CD4-positive, alpha-beta T cell treated with Interleukin-4 for 4 hours (primary cell): ENCODE data around the gene RHOH.
A peak's percentile ranks its signal among the peaks of the same experiment; 100 is the strongest.

ENCODE experiments used
- DNase-seq: peaks from one replicate; pipeline ENCODE4 v3.0.0-alpha.2; 2020

Gene RHOH

DNA sequence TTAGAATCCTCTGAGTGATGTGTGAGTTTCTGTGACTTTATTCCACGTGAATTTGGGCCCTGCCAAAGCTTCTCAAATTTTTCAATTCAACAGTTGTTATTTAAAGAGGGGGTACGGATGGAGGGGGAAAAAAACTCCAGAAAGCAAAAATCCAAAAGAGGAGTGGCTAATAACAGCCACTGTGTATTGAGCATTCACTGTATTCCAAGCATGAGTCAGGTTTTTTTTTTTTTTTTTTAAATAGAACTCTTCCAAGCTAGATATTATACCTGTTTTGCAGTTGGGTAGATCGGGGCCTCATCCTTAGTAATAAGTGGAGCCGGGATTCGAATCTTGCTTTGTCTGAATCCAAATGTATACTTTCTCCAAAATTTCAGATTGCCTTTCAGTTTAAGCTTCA, 6.4 kb upstream of the RHOH start:
- no peak for DNase-seq

GRCh38 chr4:40190880-40191815, 5.7 kb upstream of the RHOH start:
- DNase-seq, result no peak

DNA sequence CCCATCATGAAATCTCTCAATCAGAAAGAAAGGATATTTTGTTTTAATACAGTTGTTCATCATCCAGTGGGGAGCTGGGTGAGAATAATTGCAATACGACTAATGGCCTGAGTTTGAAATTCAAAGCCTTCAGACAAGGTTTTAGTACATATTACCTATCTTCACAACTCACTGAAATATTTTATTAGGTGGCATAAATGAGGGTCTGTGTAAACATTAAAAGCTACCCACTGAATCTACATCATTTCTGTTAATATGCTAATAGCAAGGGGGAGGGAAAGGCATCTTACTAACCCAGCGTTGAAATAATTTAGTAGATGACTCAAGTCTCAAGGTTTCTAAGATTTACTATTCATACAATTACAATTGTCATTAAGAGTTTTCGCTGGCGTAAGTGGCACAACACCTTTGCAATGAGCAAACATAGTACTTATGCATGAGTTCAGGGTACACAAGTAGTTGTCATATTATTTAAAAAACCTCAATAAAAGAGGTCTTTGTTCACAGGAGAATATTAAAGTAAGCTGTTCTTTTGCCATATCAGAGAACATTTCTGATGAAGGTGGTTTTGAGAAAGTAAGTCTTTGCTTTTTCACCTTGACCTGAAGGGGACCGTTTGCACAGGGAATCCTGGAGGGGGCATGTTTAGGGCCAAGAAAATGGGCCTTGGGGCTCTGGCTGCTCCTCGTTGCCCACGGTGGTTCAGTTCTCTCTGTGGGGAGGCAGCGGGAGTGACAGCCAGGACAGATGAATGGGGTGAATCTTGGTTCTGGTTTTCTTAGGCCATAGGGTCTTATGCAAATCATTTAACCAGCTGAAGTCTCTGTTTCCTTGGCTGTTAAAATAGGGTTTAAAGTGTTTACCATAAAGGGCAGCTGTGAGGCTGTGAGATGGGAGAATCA, 4.5 kb upstream of the RHOH start:
- no peak for DNase-seq

- DNase-seq, result peak; percentile 51
These were observed 3.7 kb upstream of the RHOH start for GRCh38 chr4:40193016-40193571.

GRCh38 chr4:40193578-40193977, 3.3 kb upstream of the RHOH start:
- no peak for DNase-seq

- DNase-seq, result peak; percentile 79
These were observed 2.1 kb upstream of the RHOH start for GRCh38 chr4:40194602-40195161.

GRCh38 chr4:40195182-40196177, 1.4 kb upstream of the RHOH start:
- no peak for DNase-seq

DNA sequence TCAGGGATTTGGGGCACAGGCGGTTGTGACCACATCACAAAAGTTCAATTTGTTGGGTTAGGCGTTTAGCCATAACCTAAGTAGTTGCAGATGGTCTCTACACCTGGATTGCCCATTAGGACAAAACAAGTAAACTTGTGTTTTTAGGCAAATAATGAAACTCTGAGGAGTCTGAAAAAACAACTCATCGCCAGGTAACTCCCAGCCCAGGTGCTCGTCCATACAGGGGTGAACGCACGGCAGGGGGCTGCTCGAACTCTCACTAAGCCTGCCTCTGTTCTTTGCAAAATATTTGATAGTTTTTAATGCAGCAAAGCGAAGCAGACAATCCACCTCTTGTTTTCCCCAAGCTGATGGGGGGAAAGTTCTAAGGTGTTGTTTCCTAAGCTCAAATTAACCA, 559 bp upstream of the RHOH start:
- DNase-seq, result no peak

GRCh38 chr4:40197879-40198689, 1.3 kb downstream of the RHOH start:
- DNase-seq, result peak; percentile 86

GRCh38 chr4:40199179-40199670, 2.4 kb downstream of the RHOH start:
- DNase-seq, result peak; percentile 49

DNA sequence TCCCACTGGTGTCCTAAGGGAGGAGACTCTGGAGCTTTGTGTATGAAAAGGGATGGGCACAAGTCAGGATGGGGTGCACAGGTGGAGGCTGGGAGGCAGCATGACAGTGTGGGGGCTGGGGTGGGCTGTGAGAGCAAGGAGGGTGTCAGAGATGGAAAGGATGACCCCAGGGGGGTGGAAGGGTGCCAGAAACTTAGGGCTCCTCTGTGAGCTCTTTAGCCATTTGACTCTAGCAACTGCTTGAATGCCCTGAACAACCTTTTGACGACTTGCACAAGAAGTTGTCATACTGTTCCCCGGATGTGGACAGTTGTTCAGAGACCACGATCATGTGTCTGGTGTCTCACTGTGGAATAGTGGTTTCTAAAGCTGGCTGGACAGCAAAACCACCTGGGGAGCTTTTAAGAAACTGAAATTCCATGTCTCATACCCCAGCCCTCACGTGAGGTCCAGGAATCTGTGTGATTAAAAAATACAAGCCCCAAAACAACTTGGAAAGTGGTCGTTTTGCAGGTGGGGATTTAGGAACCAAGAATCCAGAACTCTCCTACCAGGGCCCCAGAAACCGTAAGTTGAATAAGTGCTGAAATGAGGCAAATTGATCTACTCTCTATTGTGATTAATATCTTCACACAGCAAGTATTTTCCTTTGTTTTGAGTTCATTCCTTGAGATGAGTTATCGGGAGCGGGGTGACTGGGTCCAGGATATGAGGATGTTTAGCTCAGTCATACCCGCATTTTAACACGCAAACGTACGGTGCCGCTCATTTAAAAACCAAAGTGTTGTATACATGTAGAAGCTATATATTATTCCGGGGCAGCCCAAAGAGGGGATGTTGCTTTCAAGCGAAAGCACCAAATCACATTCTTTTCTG, 3.4 kb downstream of the RHOH start:
- DNase-seq, result peak; percentile 79

DNA sequence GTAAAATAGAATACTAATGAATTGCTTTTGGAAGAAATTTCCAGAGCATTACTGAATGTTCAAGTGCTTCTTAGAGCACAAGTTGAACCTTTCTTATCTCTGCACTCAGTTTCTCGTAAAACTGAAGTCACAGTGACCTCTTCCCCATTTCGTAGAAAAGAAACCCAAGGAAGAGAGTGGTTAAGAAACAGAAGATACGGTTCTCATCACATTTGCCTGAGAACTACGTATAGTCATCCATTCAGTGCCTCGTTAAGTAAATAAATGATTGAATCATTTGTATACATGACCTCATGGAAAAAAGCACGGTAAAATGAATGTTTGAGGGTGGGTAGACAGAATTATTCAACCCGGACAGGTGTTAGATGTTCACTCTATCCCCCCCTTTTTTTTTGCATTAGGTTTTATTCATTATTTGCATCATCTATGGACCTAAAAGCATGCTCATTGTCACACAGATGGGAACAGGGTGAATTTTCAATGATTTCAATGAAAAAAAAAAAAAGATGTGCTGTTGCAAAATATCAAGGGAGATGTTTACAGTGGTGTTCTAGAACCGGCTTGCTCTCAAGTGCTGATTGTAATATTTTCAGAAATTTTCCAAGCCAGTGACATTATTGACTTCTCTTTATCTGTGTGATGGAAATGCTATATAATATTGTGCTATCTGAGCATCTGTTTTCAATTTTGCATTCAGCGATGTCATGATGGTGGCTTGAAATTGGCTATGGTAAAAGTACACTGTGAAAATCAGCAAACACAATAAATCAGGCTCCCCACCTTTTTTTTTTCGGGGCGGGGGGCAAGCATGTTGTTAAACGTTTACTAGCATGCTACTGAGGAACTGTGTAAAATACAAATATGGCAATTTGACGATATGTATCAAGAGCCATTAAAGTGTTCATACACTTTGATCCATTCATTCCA, 4.3 kb downstream of the RHOH start:
- peak; percentile 73 for DNase-seq

GRCh38 chr4:40201898-40202297, 5.1 kb downstream of the RHOH start:
- DNase-seq, result no peak

GRCh38 chr4:40202474-40202873, 5.6 kb downstream of the RHOH start:
- no peak for DNase-seq

GRCh38 chr4:40204507-40205258, 7.9 kb downstream of the RHOH start:
- DNase-seq, result no peak

DNA sequence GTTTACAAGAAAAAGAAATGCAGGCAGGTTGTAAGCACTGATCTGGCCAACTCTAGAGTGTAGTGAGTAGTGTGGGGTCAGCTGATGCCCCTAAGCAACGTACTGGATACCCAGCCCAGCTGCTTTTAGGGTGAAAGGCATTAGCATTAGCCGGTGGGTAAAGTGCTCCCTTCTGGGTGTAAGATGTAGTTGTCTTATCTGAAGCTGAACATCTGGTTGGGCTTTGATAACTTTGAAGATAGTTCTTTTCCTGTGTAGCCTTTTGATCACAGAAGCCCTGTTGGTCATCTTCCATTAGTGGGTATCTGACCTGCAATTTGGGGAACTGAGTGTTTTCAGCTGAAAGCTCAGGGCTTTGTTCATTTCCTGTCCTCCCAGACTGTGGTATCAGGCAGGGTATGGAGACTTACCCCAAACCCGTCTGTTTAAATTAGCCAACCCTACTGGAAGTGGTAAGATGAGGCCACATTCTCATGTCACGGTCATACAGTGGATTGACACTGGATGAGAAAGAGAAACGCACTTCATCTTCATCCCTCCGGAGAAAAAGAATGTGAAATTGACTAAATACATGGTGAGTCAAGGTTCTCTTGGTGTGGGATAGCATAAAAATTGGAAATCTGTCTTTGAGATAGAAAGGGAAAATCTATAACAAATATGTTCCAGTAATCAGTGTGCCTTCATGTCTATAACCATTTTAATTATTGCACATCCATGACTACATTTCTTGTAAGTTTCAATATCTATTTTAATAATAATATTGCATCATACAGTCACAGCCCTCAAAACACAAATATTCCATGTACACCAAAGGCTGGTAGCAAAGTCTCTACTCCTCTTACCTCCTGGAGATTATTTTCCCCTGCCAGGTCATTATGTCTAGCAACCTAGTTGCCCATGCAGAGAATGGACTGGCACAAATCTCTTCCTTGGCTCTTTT, 8.7 kb downstream of the RHOH start:
- DNase-seq, result peak; percentile 73

- peak; percentile 50 for DNase-seq
These were observed 9.6 kb downstream of the RHOH start for GRCh38 chr4:40206426-40206825.
